ENCODE results near the gene PNKP.

The PNKP gene

GRCh38 chr19:49858088-49858985 lies 9.0 kb downstream of the PNKP start:
- DNase-seq = no peak

- no peak for DNase-seq
Observed at GRCh38 chr19:49857838-49858087, 9.6 kb downstream of the PNKP start.

- no peak for DNase-seq
Observed at GRCh38 chr19:49857061-49857837, 10.1 kb downstream of the PNKP start.

GRCh38 chr19:49856574-49857021 lies 10.8 kb downstream of the PNKP start:
- no peak for DNase-seq

GRCh38 chr19:49855676-49856573 lies 11.5 kb downstream of the PNKP start:
- no peak for DNase-seq

- DNase-seq = no peak
Observed at GRCh38 chr19:49855277-49855675, 12.1 kb downstream of the PNKP start.

GRCh38 chr19:49854378-49855263 lies 12.8 kb downstream of the PNKP start:
- no peak for DNase-seq

GRCh38 chr19:49853852-49854377 lies 13.5 kb downstream of the PNKP start:
- no peak for DNase-seq

GRCh38 chr19:49852631-49853126 lies 14.7 kb downstream of the PNKP start:
- no peak for DNase-seq

GRCh38 chr19:49851456-49852259 lies 15.7 kb downstream of the PNKP start:
- DNase-seq = no peak

- peak; percentile 89 to 96 for DNase-seq
Observed at GRCh38 chr19:49850487-49851342, 16.7 kb downstream of the PNKP start, which contains the start of gene PTOV1. Gene PTOV1, plus strand, starts transcription at chr19:49851159.

- no peak for DNase-seq
Observed at GRCh38 chr19:49850221-49850486, 17.2 kb downstream of the PNKP start.

GRCh38 chr19:49849433-49850220 lies 17.7 kb downstream of the PNKP start:
- DNase-seq = no peak

- no peak for DNase-seq
Observed at GRCh38 chr19:49848938-49849337, 18.4 kb downstream of the PNKP start.

- peak; percentile 75 to 79 for DNase-seq
Observed at GRCh38 chr19:49847731-49848696, 19.4 kb downstream of the PNKP start.

- no peak for DNase-seq
Observed at GRCh38 chr19:49846408-49846807, 21.0 kb downstream of the PNKP start.

- DNase-seq = no peak
Observed at GRCh38 chr19:49845414-49845813, 22.0 kb downstream of the PNKP start.
